GM13977 (cell line): ENCODE results near the gene SLF1.
A peak's percentile ranks its signal among the peaks of the same experiment; 100 is the strongest.

Experiments
- DNase-seq: peaks from one replicate; pipeline ENCODE4 v3.0.0; 2012; ENCODE audit warnings: low spot score
- in situ Hi-C: fragments of 300-500 bp; cut with MboI; formaldehyde crosslinking; loops from one replicate; pipeline ENCODE4 v1.12.0; 2022; ENCODE audit warnings: low sequenced_read_pairs, low pct_unique_long_range_greater_than_20kb, mixed read lengths, inconsistent platforms; ENCODE audit not compliant: unreplicated experiment
- TF ChIP-seq, protein P1 (sequence below): IDR thresholded peaks from 2 replicates; pipeline ENCODE4 v1.5.1; 2012; ENCODE audit warnings: mild to moderate bottlenecking, control low read depth; ENCODE audit not compliant: insufficient read depth; ENCODE audit errors: extremely low read depth, missing control alignments

The SLF1 gene

GRCh38 chr5:94613583-94613982, 4.9 kb upstream of the SLF1 start:
- DNase-seq = no peak
- TF ChIP-seq, protein P1, sequence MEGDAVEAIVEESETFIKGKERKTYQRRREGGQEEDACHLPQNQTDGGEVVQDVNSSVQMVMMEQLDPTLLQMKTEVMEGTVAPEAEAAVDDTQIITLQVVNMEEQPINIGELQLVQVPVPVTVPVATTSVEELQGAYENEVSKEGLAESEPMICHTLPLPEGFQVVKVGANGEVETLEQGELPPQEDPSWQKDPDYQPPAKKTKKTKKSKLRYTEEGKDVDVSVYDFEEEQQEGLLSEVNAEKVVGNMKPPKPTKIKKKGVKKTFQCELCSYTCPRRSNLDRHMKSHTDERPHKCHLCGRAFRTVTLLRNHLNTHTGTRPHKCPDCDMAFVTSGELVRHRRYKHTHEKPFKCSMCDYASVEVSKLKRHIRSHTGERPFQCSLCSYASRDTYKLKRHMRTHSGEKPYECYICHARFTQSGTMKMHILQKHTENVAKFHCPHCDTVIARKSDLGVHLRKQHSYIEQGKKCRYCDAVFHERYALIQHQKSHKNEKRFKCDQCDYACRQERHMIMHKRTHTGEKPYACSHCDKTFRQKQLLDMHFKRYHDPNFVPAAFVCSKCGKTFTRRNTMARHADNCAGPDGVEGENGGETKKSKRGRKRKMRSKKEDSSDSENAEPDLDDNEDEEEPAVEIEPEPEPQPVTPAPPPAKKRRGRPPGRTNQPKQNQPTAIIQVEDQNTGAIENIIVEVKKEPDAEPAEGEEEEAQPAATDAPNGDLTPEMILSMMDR = peak; percentile 35
- in situ Hi-C loops = no loop called here

DNA sequence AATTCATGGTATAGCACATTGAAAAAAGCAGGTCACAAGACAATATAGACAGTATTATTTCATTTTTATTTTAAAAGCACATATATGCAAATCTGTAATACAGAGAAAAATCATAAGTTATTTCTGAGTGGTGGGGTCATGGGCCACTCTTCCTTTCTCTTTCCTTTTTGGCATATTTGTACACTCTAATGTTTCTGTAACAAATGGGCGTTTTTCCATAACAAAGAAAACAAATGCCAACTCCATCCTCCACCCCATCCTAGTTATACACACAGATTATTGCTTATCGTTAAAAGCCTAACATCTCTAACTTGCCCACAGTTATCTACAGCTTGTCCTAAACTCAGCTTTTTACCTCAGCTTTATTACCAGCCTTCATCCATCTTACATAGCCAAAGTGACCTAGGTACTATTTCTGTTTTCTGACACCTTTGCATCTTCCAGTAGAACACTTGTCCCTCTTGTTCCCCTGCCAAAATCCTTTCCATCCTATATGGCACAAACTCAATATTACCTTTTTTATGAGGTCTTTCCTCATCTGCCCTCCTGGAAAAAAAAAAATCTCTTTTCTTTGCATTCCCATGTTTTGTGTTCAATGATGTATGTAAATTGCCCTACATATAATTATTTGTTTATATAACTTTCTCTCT, 4.2 kb upstream of the SLF1 start:
- DNase-seq = no peak
- in situ Hi-C loops = no loop called here
- TF ChIP-seq, protein P1 = no peak

GRCh38 chr5:94615862-94616261, 2.6 kb upstream of the SLF1 start:
- in situ Hi-C loops = no loop called here

DNA sequence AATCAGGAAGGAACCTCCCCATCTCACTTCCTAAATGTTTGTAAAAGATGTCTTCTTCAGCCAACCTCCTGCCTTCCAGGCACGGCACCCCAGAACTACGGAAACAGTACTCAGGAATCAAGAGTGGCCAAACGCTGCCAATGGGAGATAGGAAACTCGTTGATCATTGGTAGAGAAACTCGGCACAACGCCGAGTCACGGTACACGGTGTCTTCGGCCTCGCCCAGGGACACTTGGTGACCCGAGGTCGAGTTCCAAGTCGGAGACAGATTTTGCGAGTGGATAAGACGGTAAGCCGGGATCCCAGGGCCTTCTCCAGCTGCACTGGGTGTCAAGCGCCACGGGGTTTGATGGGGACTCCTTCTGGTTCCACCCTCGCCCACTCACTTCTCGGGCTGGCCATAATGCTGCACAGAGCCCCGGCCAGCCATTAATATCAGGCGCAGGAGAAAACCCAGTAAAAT, 408 bp upstream of the SLF1 start:
- in situ Hi-C loops = no loop called here
- peak; percentile 17 for DNase-seq
- TF ChIP-seq, protein P1 = no peak

More at GRCh38 chr5:94615862-94616261, 2.6 kb upstream of the SLF1 start:
- DNase-seq = no peak
- TF ChIP-seq, protein P1 = no peak

DNA sequence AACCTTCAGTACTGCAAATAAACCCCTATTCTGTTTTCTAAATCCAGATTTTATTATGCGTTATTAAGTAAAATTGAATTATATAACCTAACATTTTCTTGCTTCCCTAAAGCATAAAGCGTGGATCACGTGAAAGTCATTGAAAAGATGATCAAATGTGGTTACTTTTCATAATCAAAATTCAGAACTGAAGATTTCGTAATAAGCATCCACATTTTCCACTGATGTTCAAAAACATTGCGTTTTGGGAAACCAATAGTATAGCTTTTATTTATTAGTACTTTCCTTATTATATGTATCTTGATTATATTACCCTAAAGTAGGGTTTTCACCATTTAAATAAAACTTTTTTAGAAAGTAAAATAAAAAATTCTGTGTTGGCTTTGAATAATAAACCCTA, 1.8 kb downstream of the SLF1 start:
- in situ Hi-C loops = no loop called here
- TF ChIP-seq, protein P1 = no peak
- no peak for DNase-seq

DNA sequence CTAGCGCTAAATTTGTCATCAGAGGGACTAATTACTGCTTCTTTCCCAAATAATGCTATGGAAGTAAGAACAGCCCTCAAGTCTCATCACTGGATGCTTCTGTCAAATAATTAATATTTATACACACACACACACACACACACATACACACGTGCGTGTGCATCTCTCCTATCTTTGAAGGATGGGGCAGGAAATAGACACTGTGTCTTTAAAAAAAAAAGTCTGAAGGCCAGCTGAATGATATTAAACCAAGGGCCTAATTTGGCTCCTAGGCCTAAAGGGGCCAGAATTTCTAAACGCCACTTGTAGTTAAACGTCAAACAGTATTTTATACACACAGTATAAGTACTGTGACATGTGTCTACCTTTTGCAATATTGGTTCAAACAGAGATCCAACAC, 3.3 kb downstream of the SLF1 start:
- in situ Hi-C loops = no loop called here
- no peak for DNase-seq
- TF ChIP-seq, protein P1 = no peak
